ENCODE measurements around the gene FXYD6.

GRCh38 chr11:117873828-117874125 is 2.7 kb downstream of the FXYD6 start:
- TF ChIP-seq EZH2 (IDR thresholded peaks at IDR 0.05; ENCODE audit: low read length, unreplicated experiment) (no peak), CTCF (conservative IDR thresholded peaks at IDR 0.05; ENCODE audit: low read depth, low read length) (no peak), EZH2phosphoT487 (IDR thresholded peaks at IDR 0.05; ENCODE audit: borderline replicate concordance, low read length) (no peak)
